GM18868 (cell line): ENCODE data around the gene GALNT10.

Experiments
- ATAC-seq: cut with Tn5 transposase; IDR thresholded peaks from one replicate; pipeline ENCODE4 v1.9.1; 2021; ENCODE audit warnings: mild to moderate bottlenecking, moderate library complexity; ENCODE audit not compliant: unreplicated experiment

The GALNT10 gene

GRCh38 chr5:154262342-154262741, 71.8 kb downstream of the GALNT10 start:
- no peak for ATAC-seq

- no peak for ATAC-seq
These were observed 74.1 kb downstream of the GALNT10 start for GRCh38 chr5:154264549-154265196.

DNA sequence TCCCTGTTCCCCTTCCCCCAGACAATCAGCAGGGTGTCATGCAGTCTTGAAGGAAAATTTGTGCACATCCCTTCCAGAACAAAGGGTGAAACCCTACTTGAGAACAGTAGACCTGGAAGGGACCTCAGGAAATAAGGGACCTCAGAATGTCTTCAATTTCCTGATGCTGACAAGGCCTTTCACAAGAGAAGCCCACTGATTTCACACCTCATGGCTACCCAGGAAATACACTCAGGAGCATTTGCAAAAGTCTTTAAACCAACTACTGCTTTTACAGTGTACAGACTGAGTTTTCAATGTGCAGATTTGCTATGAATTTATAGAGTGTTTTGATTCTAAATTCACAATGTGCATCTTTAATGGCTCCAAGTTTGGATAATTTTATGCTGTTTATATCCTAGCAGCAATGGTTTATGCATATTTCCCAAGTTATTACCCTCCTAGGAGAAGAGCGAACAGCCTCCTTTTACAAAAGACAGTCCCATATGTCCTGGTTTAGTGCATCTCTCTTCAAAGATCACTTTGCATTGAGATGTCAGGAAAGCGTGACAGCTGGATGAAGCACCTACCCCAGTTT, 74.8 kb downstream of the GALNT10 start:
- ATAC-seq = no peak

GRCh38 chr5:154267516-154267915, 77.0 kb downstream of the GALNT10 start:
- ATAC-seq = no peak

- ATAC-seq = no peak
These were observed 77.5 kb downstream of the GALNT10 start for GRCh38 chr5:154268073-154268472.

DNA sequence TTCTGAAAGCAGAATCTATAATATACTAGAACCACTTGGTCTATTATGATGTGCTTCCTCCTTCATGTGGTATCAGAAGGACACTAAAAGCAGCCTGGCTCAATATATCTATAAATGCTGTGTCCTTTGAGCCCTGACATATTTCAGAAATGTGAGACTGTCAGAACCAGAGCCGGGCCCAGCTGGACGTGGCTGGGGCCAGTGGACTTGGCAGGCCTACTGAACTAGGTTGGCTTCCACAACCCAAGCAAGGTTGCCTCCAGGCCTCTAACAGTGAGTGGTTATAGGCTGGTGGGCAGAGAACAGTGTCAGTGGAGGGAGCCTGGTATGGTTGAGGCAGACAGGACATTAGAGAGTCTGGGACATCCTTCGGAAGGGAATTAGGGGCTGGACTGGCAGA, 78.9 kb downstream of the GALNT10 start:
- ATAC-seq = no peak

DNA sequence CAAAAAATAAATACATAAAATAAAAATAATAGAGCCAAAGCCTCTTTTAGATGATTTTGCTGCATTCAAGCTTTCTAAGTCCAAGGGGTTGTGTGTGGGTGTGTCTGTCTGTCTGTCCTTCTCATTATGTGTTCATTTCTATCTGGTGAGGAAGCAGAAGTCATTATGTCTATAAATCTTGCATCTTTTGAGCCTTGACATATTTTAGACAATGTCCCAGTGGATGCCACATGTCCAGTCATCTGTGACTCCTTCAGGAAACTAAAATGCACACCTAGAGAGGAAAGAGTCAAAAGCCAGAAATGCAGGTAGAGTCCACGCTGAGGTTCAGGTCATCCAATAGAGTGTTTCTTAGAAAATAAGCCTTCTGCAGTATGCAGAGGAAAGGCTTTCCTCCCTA, 80.9 kb downstream of the GALNT10 start:
- no peak for ATAC-seq

DNA sequence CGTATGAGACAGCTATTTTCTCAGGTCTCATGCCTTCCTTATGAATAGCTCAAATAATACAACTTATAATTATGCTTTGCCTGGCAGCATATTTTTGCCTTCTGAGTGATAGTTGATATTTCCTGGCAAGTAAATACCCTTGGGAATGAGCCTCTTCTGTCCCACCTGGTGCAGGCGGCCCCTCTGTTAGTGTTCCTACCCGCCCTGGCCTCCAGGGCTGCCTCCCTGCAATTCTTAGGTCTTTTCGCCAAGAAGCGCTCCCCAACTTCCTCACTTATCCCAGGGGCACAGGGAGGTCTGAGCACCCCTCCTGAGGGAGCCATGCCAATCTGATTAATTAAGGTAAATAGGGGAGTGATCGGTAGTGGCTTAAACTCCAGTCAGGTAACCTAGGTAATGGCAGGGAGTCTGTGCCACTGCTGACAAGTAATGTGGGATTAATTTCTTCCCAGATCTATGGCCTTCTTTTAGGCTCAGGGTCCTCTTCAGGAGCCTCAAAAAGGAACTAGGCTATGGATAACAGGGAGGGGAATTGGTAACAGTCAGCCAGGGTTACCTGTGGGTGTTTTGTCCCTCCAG, 81.5 kb downstream of the GALNT10 start:
- ATAC-seq = no peak

DNA sequence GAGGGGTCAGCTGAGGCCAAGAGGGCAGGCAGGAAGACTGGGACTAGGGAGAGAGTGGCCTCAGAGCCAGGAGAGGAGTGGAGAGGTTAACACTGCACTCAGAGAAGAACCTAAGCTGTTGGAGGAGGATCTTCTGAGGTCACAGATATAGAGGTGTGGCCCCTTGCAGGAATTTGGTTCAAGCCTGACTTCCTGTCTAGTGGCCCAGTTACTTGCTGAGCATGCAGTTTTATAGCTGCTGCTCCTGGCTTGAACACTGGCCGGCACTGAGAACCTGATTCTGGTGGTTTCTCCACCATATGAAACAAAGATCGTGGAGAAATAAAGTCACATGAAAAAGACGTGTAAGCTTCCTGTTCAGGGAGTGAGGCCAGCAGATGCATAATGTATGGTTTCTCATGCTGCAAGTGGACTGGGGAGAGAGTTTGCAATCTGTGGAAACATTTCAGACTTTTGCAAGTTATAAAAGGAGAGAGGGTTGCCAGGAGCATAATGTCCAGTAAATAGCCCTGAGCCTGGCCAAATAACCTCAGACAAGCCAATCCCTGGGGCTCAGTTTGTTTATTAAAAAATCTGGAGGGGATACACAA, 82.6 kb downstream of the GALNT10 start:
- ATAC-seq = peak; percentile 57

DNA sequence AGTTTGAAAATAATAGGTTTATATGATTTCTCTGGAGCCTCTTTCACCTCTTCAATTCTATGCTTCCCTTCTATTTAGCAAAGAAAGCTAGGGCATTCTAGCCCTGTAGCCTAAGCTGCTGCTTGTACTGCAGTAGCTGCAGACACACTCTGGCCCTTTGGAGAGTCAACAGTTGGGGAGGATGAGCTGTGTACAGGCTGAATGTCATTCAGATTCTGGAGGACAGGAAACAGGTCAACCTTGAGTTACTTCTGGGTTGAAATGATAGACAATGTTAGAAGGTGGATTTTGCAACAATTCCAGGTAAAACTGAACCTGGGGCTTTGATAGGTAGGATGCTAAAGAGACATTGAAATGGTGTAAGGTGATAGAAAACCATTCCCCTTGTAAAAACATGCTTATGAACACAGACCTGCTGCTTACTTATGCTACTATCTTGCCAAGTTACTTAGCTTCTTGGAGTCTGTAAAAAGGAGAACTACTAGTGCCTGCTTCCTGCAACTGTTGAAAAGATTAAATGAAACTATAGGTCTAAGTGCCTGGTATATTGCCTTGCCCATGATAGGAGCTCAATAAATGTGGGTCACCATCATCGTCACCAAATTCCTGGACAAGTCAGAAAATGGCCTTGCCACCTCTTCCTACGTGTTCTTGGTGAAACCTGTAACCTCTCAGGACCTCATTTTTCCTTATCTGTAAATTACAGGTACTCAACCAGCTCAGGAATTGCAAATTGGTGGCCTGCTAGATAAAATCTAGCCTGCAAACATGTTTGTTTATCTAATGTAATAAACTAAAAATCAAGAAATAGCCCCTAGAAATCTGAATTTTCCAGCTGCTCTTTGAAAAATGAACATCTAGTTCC, 83.7 kb downstream of the GALNT10 start:
- peak; percentile 42 for ATAC-seq

GRCh38 chr5:154274828-154275185, 84.3 kb downstream of the GALNT10 start:
- no peak for ATAC-seq

GRCh38 chr5:154275566-154275965, 85.0 kb downstream of the GALNT10 start:
- ATAC-seq = no peak

DNA sequence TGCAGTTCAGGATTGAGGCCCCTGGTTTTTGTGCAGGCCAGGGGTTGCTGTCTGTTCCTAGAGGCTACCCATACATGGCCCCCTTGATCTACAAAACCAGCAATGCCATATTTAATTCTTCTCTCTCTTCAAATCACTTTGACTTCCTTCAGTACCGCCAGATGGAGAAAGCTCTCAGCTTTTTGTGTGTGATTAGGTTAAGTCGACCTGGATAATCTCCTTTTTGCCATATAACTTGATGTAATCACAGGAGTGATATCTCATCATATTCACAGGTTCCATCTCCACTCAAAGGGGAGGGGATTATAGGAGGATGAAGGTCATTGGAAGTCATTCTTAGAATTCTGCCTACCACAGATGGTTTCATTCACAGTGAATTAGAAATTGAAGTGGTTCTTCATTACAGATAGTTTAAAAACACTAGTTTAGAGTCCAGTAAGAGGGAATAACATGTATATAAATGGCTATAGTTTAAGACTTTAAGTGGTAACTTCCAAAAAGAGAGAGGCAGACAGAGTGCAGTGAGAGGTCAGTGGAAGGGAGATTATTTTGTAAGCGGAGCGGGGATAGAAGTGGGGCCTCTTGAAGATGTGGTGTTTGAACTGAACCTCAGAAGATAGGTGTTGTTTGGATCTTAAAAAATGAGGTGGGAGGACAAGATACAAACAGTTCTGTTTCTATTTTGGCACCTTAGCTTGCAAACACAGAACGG, 85.9 kb downstream of the GALNT10 start:
- ATAC-seq = no peak

DNA sequence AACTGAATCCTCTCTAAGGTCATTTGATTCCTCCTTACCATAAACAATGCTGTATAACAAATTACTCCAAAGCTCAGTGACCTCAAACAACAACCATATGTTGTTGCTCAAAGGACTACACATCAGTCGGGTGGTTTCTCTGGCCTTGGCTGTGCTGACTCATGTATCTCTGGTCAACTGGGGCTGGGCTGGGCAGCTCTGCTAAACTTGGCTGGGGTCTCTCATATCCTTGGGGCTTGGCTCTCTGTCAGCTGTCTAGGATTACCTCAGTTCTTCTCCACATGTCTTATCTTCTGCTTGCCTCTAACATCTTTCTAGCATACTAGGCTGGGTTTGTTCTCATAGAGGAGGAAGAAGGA, 86.4 kb downstream of the GALNT10 start:
- ATAC-seq = no peak

DNA sequence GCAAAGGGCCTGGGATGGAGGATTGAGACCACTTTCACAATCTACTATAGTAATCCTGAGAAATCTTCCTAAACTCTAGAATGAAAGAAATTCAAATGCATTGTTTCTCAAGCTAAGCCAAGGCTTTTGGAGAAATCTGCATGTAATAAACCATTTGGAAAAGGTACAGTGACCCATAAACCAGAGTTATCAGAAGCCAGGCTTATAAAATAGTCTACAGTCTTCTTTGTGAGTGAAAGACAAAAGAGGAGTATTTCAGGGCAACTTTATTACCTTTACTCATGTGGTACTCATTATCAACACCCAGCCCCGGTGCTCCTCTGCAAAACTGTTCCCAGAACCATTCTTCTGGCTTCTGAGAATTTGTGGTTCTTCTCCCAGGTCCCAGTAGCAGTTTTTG, 87.0 kb downstream of the GALNT10 start:
- ATAC-seq = no peak

GRCh38 chr5:154278186-154278585, 87.7 kb downstream of the GALNT10 start:
- ATAC-seq = no peak

GRCh38 chr5:154278908-154279307, 88.4 kb downstream of the GALNT10 start:
- ATAC-seq = peak; percentile 43

GRCh38 chr5:154284433-154284832, 93.9 kb downstream of the GALNT10 start:
- peak; percentile 98 for ATAC-seq

- ATAC-seq = no peak
These were observed 95.3 kb downstream of the GALNT10 start for GRCh38 chr5:154285661-154286408.

- no peak for ATAC-seq
These were observed 96.0 kb downstream of the GALNT10 start for GRCh38 chr5:154286557-154286956.
